HFFc6 (cell line): ENCODE measurements around the gene METTL15. TPM values are rescaled to one million over a fixed set of nuclear protein-coding genes. Genes with fewer than 3 reads are reported as not detected.
A peak's percentile ranks its signal among the peaks of the same experiment; 100 is the strongest.

Experiments used
- DNase-seq: peaks from one replicate; pipeline ENCODE4 v3.0.0-alpha.2; 2018
- H3K27ac Mint-ChIP-seq: 2 replicates; pipeline ENCODE4 v1.8.0; 2020; ENCODE audit warnings: mild to moderate bottlenecking, mixed read lengths
- H3K27me3 Mint-ChIP-seq: 2 replicates; pipeline ENCODE4 v1.8.0; 2021; ENCODE audit warnings: mild to moderate bottlenecking, moderate library complexity, mixed read lengths; ENCODE audit not compliant: insufficient read depth
- H3K36me3 Mint-ChIP-seq: 2 replicates; pipeline ENCODE4 v1.8.0; 2021; ENCODE audit warnings: low read depth, mixed read lengths
- H3K4me1 Mint-ChIP-seq: 2 replicates; pipeline ENCODE4 v1.8.0; 2020; ENCODE audit warnings: low read depth, mixed read lengths
- H3K4me3 Mint-ChIP-seq: 2 replicates; pipeline ENCODE4 v1.8.0; 2020; ENCODE audit warnings: mild to moderate bottlenecking, moderate library complexity, mixed read lengths
- H3K9me3 Mint-ChIP-seq: 2 replicates; pipeline ENCODE4 v1.8.0; 2020; ENCODE audit warnings: mild to moderate bottlenecking, mixed read lengths
- total RNA-seq, 6 experiments: library from RNA; stranded (reverse); fragmentation: NEBNext Ultra II Directional; extraction: Animal tissue kit (Norgen Biotek cat#: 25700); gene quantifications; 2 replicates in 1 of 6; 3 replicates in 5 of 6; pipeline ENCODE4 v1.2.3, GENCODE V29; 2021
- TF ChIP-seq, protein P1 (sequence below): fragments of 200-600 bp; sonication (generic); IDR thresholded peaks from 2 replicates; pipeline ENCODE4 v1.5.0; 2021; ENCODE audit warnings: antibody characterized with exemption, mild to moderate bottlenecking

METTL15 gene
- total RNA-seq, 6 experiments from 2014 or later: 11.0 to 14.1 (median 12.4) TPM

DNA sequence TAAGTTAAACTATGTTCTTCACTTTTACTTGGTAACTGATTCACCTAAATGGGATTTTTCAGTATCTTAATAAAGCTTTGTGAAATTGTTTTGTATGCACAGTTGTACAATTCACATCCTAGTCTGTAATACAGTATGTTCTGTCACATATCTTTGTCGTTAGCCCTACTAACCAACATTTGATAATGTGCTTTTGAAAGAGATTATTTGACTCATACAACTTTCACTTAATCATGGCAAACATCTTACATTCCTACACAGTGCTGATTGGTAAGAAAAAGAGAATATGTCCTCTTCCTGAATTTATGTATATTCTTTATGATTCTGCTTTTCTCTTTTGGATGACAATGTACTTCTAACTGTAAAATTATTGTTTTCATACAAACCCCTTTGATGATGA lies 234.5 kb downstream of the METTL15 start:
- TF ChIP-seq, protein P1, sequence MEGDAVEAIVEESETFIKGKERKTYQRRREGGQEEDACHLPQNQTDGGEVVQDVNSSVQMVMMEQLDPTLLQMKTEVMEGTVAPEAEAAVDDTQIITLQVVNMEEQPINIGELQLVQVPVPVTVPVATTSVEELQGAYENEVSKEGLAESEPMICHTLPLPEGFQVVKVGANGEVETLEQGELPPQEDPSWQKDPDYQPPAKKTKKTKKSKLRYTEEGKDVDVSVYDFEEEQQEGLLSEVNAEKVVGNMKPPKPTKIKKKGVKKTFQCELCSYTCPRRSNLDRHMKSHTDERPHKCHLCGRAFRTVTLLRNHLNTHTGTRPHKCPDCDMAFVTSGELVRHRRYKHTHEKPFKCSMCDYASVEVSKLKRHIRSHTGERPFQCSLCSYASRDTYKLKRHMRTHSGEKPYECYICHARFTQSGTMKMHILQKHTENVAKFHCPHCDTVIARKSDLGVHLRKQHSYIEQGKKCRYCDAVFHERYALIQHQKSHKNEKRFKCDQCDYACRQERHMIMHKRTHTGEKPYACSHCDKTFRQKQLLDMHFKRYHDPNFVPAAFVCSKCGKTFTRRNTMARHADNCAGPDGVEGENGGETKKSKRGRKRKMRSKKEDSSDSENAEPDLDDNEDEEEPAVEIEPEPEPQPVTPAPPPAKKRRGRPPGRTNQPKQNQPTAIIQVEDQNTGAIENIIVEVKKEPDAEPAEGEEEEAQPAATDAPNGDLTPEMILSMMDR: no peak
- H3K27ac Mint-ChIP-seq: peak overlapping the region; percentile 88
- H3K9me3 Mint-ChIP-seq: peaks cover 30% of the 10 kb centered on the region
- no peak for DNase-seq
- peak overlapping the region; percentile 72 for H3K4me3 Mint-ChIP-seq
- peaks cover 41% of the 10 kb centered on the region for H3K4me1 Mint-ChIP-seq
- no peaks in the 10 kb centered on the region for H3K27me3 Mint-ChIP-seq
- H3K36me3 Mint-ChIP-seq: peaks cover 30% of the 10 kb centered on the region

DNA sequence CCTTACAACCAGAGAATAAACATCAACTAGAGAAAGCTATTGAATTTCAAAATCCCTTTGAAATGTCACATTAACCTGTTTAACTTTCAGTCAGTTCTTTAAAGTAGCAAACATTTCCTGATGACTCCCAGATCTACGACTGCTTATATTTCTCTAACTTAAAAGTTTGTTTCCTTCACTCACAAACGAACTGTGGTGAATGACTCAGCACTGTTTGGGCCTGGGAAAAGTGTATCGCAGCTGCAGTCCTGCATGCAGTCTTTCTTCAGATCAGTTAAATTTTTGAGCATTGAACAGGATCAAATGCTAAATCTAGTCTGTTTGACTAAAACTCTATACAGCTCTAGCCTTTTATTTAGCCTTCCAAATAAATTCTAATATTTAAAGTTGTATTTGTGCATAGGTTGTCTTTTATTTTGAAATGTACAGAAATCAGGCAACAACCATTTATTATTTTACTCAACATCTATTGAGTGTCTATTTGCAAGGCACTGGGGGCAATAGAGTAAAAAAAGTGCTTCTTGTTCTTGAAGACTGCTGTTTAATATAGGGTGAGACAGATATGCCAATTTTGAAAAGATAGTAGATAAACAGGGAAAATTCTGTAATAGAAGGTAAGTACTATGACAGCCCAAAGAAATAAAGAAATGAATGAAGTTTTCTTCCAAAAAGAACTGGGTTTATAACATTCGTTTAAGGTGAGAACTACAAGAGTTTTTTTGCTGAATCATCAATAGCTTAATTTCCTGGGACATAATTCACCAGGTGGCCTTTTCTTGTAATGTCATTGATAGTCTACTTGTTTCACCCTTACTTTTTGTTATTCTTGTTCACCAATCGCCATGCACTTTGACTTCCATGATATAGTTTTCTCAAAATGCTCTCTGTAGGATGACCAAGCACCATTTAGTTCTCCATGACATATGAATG lies 235.4 kb downstream of the METTL15 start:
- peaks cover 42% of the 10 kb centered on the region for H3K4me1 Mint-ChIP-seq
- no peaks in the 10 kb centered on the region for H3K27me3 Mint-ChIP-seq
- peak overlapping the region; percentile 88 for H3K27ac Mint-ChIP-seq
- TF ChIP-seq, protein P1: no peak
- peaks cover 21% of the 10 kb centered on the region for H3K36me3 Mint-ChIP-seq
- DNase-seq: peak; percentile 72
- H3K4me3 Mint-ChIP-seq: peak overlapping the region; percentile 72
- peaks cover 22% of the 10 kb centered on the region for H3K9me3 Mint-ChIP-seq

DNA sequence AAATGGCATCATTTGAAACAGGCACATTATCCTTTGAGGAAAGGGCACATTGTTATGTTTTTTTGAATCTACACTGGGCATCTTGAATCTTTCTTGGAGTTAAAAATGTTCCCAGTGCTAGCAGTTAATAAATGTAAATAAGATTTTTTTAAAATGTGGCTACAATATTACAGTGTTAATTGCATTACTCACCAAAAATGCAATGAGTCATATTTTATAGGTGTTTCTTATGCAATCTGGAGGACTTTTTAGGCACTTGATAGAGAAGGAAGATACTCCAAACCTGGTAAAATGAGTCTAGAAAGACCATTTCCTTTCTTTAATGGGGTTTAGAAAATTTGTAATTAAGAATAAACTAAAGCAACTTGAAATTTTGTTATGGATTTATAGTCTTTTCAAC lies 238.0 kb downstream of the METTL15 start:
- no peak overlapping the region for H3K27ac Mint-ChIP-seq
- H3K36me3 Mint-ChIP-seq: no peaks in the 10 kb centered on the region
- no peaks in the 10 kb centered on the region for H3K27me3 Mint-ChIP-seq
- H3K4me3 Mint-ChIP-seq: no peak overlapping the region
- H3K4me1 Mint-ChIP-seq: peaks cover 42% of the 10 kb centered on the region
- no peaks in the 10 kb centered on the region for H3K9me3 Mint-ChIP-seq
- TF ChIP-seq, protein P1: no peak
- no peak for DNase-seq

DNA sequence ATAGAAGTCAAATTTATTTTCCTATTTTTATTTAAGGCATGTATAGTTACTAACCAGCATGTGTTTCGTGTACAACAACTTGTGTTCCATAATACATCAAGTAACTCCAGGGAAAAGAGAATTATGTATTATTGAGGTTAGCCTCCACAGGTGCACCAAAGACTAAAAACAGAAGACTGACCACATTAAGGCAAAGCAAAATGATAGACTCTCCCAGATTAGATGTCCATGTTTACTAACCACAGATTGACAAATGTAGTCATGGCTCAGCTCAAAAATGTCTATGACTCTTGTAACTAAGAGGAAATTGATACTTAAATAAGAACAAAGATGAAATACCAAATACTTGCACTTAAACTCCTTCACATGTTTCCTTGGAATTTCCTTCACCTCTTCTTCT lies 238.5 kb downstream of the METTL15 start:
- Mint-ChIP-seq H3K4me3 (no peak overlapping the region), H3K9me3 (no peaks in the 10 kb centered on the region), H3K36me3 (no peaks in the 10 kb centered on the region), H3K27me3 (no peaks in the 10 kb centered on the region), H3K4me1 (peaks cover 42% of the 10 kb centered on the region), H3K27ac (no peak overlapping the region)
- DNase-seq: no peak
- TF ChIP-seq, protein P1: no peak

DNA sequence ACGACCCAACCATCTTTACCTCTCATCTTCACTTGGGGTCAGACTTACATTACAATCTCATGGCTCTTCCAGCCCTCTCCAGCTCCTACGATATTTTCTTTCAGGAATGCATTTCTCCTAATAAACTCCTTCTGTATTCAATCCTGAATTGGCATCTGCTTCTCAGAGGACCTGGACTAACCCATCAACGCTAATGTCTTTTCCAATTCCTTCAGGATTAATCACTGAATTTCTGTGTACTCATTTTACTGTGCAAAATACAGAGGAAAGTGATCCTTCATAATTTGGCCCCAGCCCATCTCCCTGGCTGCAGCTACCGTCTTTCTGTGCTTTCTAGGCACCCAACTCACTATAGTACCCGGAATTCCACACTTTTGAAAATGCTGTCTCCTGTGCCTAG lies 239.2 kb downstream of the METTL15 start:
- Mint-ChIP-seq H3K4me3 (no peak overlapping the region), H3K9me3 (no peaks in the 10 kb centered on the region), H3K4me1 (peaks cover 40% of the 10 kb centered on the region), H3K27ac (no peak overlapping the region), H3K27me3 (no peaks in the 10 kb centered on the region), H3K36me3 (no peaks in the 10 kb centered on the region)
- TF ChIP-seq, protein P1: no peak
- DNase-seq: no peak
